NOMO-1 (cell line): ENCODE data around the gene THBS3.
A peak's percentile ranks its signal among the peaks of the same experiment; 100 is the strongest.
"Not testable (repeated sequence)": the region's sequence is repeated elsewhere in the genome, so short reads cannot be mapped to it uniquely, and the experiment has no call there.

Experiments used
- DNase-seq, 2 experiments: peaks; one replicate each; lab custom pipeline; 2025; ENCODE audit not compliant: unreplicated experiment in 2 of 2; lab: John Stamatoyannopoulos, UW

THBS3 gene

GRCh38 chr1:155175281-155175926 is 32.3 kb downstream of the THBS3 start:
- no peak for DNase-seq

- DNase-seq: no peak
These were observed 33.1 kb downstream of the THBS3 start for GRCh38 chr1:155174324-155175280.

- DNase-seq: no peak
These were observed 34.0 kb downstream of the THBS3 start, which contains the start of gene TRIM46 for GRCh38 chr1:155173478-155174323. Gene TRIM46 (plus strand): TSS chr1:155173849. CDS start chr1:155173967, 118 bp downstream.

GRCh38 chr1:155172732-155173477 is 34.8 kb downstream of the THBS3 start, which contains the start of gene KRTCAP2:
Gene KRTCAP2 (minus strand): TSS chr1:155173304. CDS start chr1:155173224, 80 bp downstream.
- peak; percentile 86 to 96 for DNase-seq

GRCh38 chr1:155171836-155172731 is 35.6 kb downstream of the THBS3 start:
- DNase-seq: no peak

- DNase-seq: no peak
These were observed 36.9 kb downstream of the THBS3 start for GRCh38 chr1:155170806-155171205.

- DNase-seq: no peak
These were observed 37.5 kb downstream of the THBS3 start for GRCh38 chr1:155170101-155170785.

GRCh38 chr1:155169541-155169940 is 38.2 kb downstream of the THBS3 start:
- no peak for DNase-seq

- DNase-seq: no peak
These were observed 39.1 kb downstream of the THBS3 start for GRCh38 chr1:155168456-155169210.

- DNase-seq: not testable (repeated sequence)
These were observed 39.6 kb downstream of the THBS3 start for GRCh38 chr1:155168105-155168445.

GRCh38 chr1:155167166-155168104 is 40.3 kb downstream of the THBS3 start:
- peak; percentile 69 to 86 for DNase-seq

- no peak for DNase-seq
These were observed 41.1 kb downstream of the THBS3 start for GRCh38 chr1:155166471-155167165.

GRCh38 chr1:155166051-155166470 is 41.6 kb downstream of the THBS3 start:
- DNase-seq: no peak

- not testable (repeated sequence) for DNase-seq
These were observed 43.1 kb downstream of the THBS3 start for GRCh38 chr1:155164625-155165024.

GRCh38 chr1:155163785-155164184 is 43.9 kb downstream of the THBS3 start:
- DNase-seq: not testable (repeated sequence)

- DNase-seq: not testable (repeated sequence)
These were observed 45.1 kb downstream of the THBS3 start for GRCh38 chr1:155162631-155163030.
